Prostate gland (tissue), 2 donors: ENCODE data around the gene HDAC3. TPM values are rescaled to one million over a fixed set of nuclear protein-coding genes. Genes with fewer than 3 reads are reported as not detected.
A peak's percentile ranks its signal among the peaks of the same experiment; 100 is the strongest.
"Not testable (repeated sequence)": the region's sequence is repeated elsewhere in the genome, so short reads cannot be mapped to it uniquely, and the experiment has no call there.

ENCODE experiments used
- DNase-seq: peaks from one replicate; pipeline ENCODE4 v3.0.0-alpha.2; 2019; ENCODE audit warnings: low spot score
- H3K27ac ChIP-seq, 2 donors: fragments of 200-600 bp; sonication (generic); 2 replicates each; pipeline ENCODE4 v1.5.1; 2017 to 2019
- H3K27me3 ChIP-seq: fragments of 200-600 bp; sonication (generic); replicated peaks from 2 replicates; pipeline ENCODE4 v1.5.1; 2019; ENCODE audit not compliant: insufficient read depth
- H3K36me3 ChIP-seq, 2 donors: fragments of 200-600 bp; sonication (generic); 1 replicate in 1 of 2; 2 replicates in 1 of 2; pipeline versions ENCODE4 v1.5.1 to v1.8.1; 2017 to 2019
- H3K4me1 ChIP-seq: fragments of 200-600 bp; sonication (generic); replicated peaks from 2 replicates; pipeline ENCODE4 v1.5.1; 2019
- H3K4me3 ChIP-seq, 2 donors: fragments of 200-600 bp; sonication (generic); 2 replicates each; pipeline ENCODE4 v1.5.1; 2017 to 2019
- H3K9me3 ChIP-seq: fragments of 200-600 bp; sonication (generic); 2 replicates; pipeline ENCODE4 v1.5.1; 2017
- CTCF ChIP-seq, 4 experiments: fragments of 200-600 bp in 2 of 4; fragments of 450-650 bp in 2 of 4; sonication (generic) in 2 of 4; IDR thresholded peaks; 1 replicate in 3 of 4; 2 replicates in 1 of 4; pipeline ENCODE4 v1.5.1; 2016 to 2019; ENCODE audit warnings: antibody characterized with exemption in 4 of 4, mild to moderate bottlenecking in 2 of 4, moderate library complexity in 2 of 4
- POLR2A ChIP-seq: fragments of 450-650 bp; IDR thresholded peaks from one replicate; pipeline ENCODE4 v1.6.1; 2016; ENCODE audit warnings: antibody characterized with exemption, mild to moderate bottlenecking
- POLR2AphosphoS5 ChIP-seq: sonication (generic); formaldehyde crosslinking; IDR thresholded peaks from one replicate; pipeline ENCODE4 v1.6.1; 2017; ENCODE audit warnings: antibody characterized with exemption
- WGBS: methylation state at CpG from one replicate; pipeline ENCODE4 v1.1.5; 2018; 5-methylcytosine and 5-hydroxymethylcytosine counted together
- intact Hi-C: fragments of 100-400 bp; cut with DNase I; formaldehyde crosslinking; loops from one replicate; pipeline ENCODE4 v1.14.2; 2022
- total RNA-seq, 2 donors: library from RNA; depleted of rRNA; stranded (reverse); fragments of >200 nt; gene quantifications; one replicate each; pipeline ENCODE4 v1.1.0, GENCODE V29; 2016

The HDAC3 gene
- total RNA-seq, 2 donors from 2014 or later, result 54.9 to 74.6 TPM

- peak overlapping the region in 1 of 2 donors; percentile 15 for H3K27ac ChIP-seq
- H3K4me3 ChIP-seq, result no peak overlapping the region
- WGBS, result 67% methylated on average over 9 of the region's 9 CpGs
Observed at GRCh38 chr5:141615991-141616720, 20.5 kb downstream of the HDAC3 start.

GRCh38 chr5:141613344-141613743 is 23.3 kb downstream of the HDAC3 start:
- no peaks in the 10 kb centered on the region for H3K36me3 ChIP-seq
- H3K27ac ChIP-seq, result no peak overlapping the region
- H3K9me3 ChIP-seq, result no peaks in the 10 kb centered on the region
- DNase-seq, result no peak
- H3K4me1 ChIP-seq, result no peaks in the 10 kb centered on the region
- H3K27me3 ChIP-seq, result no peaks in the 10 kb centered on the region
- intact Hi-C loops, result no loop called here
- TF ChIP-seq POLR2A, result no peak
- TF ChIP-seq CTCF (IDR thresholded peaks at IDR 0.05), result no peak
- TF ChIP-seq POLR2AphosphoS5, result no peak
- H3K4me3 ChIP-seq, result no peak overlapping the region

More at GRCh38 chr5:141615991-141616720, 20.5 kb downstream of the HDAC3 start:
- peak; percentile 22 for TF ChIP-seq POLR2AphosphoS5
- no peak for TF ChIP-seq POLR2A
- no peak for TF ChIP-seq CTCF (IDR thresholded peaks at IDR 0.05)
- Histone ChIP-seq H3K9me3 (no peaks in the 10 kb centered on the region), H3K4me1 (no peaks in the 10 kb centered on the region), H3K36me3 (peaks cover 0 to 3% of the 10 kb centered on the region in 2 donors), H3K27me3 (no peaks in the 10 kb centered on the region)
- intact Hi-C loops, result no loop called here
- no peak for DNase-seq

GRCh38 chr5:141611289-141611688 is 25.4 kb downstream of the HDAC3 start:
- no peak overlapping the region for H3K4me3 ChIP-seq
- WGBS, result 91% methylated on average over 3 of the region's 3 CpGs

GRCh38 chr5:141609921-141610320 is 26.7 kb downstream of the HDAC3 start:
- H3K27me3 ChIP-seq, H3K27ac ChIP-seq, H3K9me3 ChIP-seq, DNase-seq, H3K4me3 ChIP-seq, H3K4me1 ChIP-seq, intact Hi-C loops, H3K36me3 ChIP-seq: not testable (repeated sequence)
- WGBS, result 97% methylated on average over 7 of the region's 7 CpGs

More at GRCh38 chr5:141611289-141611688, 25.4 kb downstream of the HDAC3 start:
- Histone ChIP-seq H3K9me3 (no peaks in the 10 kb centered on the region), H3K27me3 (no peaks in the 10 kb centered on the region), H3K4me1 (no peaks in the 10 kb centered on the region), H3K36me3 (no peaks in the 10 kb centered on the region), H3K27ac (no peak overlapping the region)
- intact Hi-C loops, result no loop called here
- no peak for DNase-seq
- TF ChIP-seq POLR2A (no peak), CTCF (IDR thresholded peaks at IDR 0.05) (no peak), POLR2AphosphoS5 (no peak)

- TF ChIP-seq CTCF (IDR thresholded peaks at IDR 0.05) (no peak), POLR2AphosphoS5 (no peak), POLR2A (no peak)
- no peak overlapping the region for H3K4me3 ChIP-seq
- H3K4me1 ChIP-seq, result no peaks in the 10 kb centered on the region
- H3K27me3 ChIP-seq, result no peaks in the 10 kb centered on the region
- H3K36me3 ChIP-seq, result no peaks in the 10 kb centered on the region
- no peaks in the 10 kb centered on the region for H3K9me3 ChIP-seq
- no peak for DNase-seq
- 90% methylated on average over 3 of the region's 3 CpGs for WGBS
- no peak overlapping the region for H3K27ac ChIP-seq
- intact Hi-C loops, result no loop called here
Observed at GRCh38 chr5:141609044-141609443, 27.6 kb downstream of the HDAC3 start.
